Measurements from ENCODE around the gene TDRD10. TPM values are rescaled to one million over a fixed set of nuclear protein-coding genes. Genes with fewer than 3 reads are reported as not detected.

The TDRD10 gene
- total and polyA plus RNA-seq, 2 of the 4 experiments (the other 2 are of a cell fraction), result not detected

DNA sequence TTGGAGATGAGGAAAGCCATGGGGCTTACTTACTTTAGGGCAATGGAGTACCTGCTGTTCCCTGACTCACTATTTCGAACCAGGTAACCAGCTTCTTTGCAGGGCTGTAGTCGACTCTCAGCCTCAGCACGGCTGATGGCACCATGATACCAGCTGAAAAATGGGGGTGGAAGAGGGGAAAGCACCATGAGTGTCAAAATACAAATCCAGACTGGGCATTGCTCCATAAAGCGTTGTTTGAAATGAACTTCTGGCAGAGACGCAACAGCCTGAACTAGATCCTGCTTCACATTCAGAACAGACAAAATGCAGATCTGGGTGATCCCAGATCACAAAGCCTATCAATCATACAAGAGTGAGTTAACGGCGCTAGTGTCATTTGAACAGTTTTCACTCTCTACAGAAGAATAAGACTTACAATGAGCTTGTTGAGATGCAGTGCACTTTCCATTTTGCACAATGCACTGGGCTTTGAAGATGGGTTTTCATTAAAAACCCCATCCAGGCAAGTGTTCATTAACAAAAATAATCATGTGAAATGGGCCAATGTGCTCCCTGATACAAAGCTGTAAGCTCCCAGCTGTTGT is 16.0 kb upstream of the TDRD10 start:
- no peak overlapping the region for H3K18ac ChIP-seq (ENCODE audit: low read depth, low read length)
- peaks cover 5% of the 10 kb centered on the region for H3K9me1 ChIP-seq (ENCODE audit: insufficient read depth, low read length)
- peaks cover 4% of the 10 kb centered on the region; the same call in 1 of the 2 replicates for H4K20me1 ChIP-seq (ENCODE audit: insufficient read depth, low read length)
- no peak overlapping the region for H2BK5ac ChIP-seq (ENCODE audit: low read depth, low read length, poor library complexity, severe bottlenecking)
- H3K9me3 ChIP-seq (ENCODE audit: control insufficient read depth, insufficient read depth, low read length), result no peaks in the 10 kb centered on the region
- H3K4me2 ChIP-seq (ENCODE audit: low read depth, low read length), result no peak overlapping the region
- no peak overlapping the region for H4K8ac ChIP-seq (ENCODE audit: low read depth in 2 of 2, low read length in 2 of 2)
- no peak overlapping the region; the same call in 1 of the 2 replicates for H2BK20ac ChIP-seq (ENCODE audit: low read depth, low read length)
- dilution Hi-C loops (cut with HindIII; ENCODE audit: low sequenced_read_pairs, unreplicated experiment), result no loop called here
- intact Hi-C loops (cut with micrococcal nuclease), result no loop called here
- H3K27ac ChIP-seq (ENCODE audit: insufficient read depth, low read length), result no peak overlapping the region
- H4K5ac ChIP-seq (ENCODE audit: low read depth, low read length), result no peak overlapping the region
- H2AK9ac ChIP-seq (replicated peaks; ENCODE audit: low read depth, low read length, poor library complexity), result no peak overlapping the region
- ATAC-seq (ENCODE audit: low read depth) (no peak), DNase-seq (no peak)
- H2AK5ac ChIP-seq (ENCODE audit: low read depth, low read length), result no peak overlapping the region
- H2BK15ac ChIP-seq (ENCODE audit: low read depth, low read length), result no peak overlapping the region
- CTCF ChIA-PET, result interaction anchor here (1.0 kb wide), 1 partner anchor 61 kb away, joined by 6 read pairs; no protein-coding TSS in a partner anchor
- no peak for TF ChIP-seq POLR2A (IDR thresholded peaks at IDR 0.05; ENCODE audit: low read depth, low read length)
- no peak for TF ChIP-seq ELK1 (IDR thresholded peaks at IDR 0.05; ENCODE audit: borderline replicate concordance, low read depth, low read length)
- TF ChIP-seq MAZ (IDR thresholded peaks at IDR 0.05; ENCODE audit: borderline replicate concordance, low read depth, low read length), result no peak
- TF ChIP-seq, protein P1, sequence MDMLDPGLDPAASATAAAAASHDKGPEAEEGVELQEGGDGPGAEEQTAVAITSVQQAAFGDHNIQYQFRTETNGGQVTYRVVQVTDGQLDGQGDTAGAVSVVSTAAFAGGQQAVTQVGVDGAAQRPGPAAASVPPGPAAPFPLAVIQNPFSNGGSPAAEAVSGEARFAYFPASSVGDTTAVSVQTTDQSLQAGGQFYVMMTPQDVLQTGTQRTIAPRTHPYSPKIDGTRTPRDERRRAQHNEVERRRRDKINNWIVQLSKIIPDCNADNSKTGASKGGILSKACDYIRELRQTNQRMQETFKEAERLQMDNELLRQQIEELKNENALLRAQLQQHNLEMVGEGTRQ (IDR thresholded peaks at IDR 0.05; ENCODE audit: low read depth, low read length), result no peak
- TF ChIP-seq CTCF (conservative IDR thresholded peaks at IDR 0.05; ENCODE audit: low read depth, low read length), result no peak
- no peak for TF ChIP-seq CEBPB (IDR thresholded peaks at IDR 0.05; ENCODE audit: low read depth, low read length)
- no peak for TF ChIP-seq NFE2L2 (IDR thresholded peaks at IDR 0.05; ENCODE audit: low read depth, low read length)
- TF ChIP-seq RFX5 (IDR thresholded peaks at IDR 0.05; ENCODE audit: low read depth, low read length), result no peak
- no peak overlapping the region for H3K4ac ChIP-seq (ENCODE audit: low read depth, low read length)
- no peak overlapping the region for H3K23ac ChIP-seq (ENCODE audit: low read depth, low read length)
- H3K14ac ChIP-seq (replicated peaks; ENCODE audit: low read depth, low read length), result no peak overlapping the region
- no peak overlapping the region for H4K91ac ChIP-seq (ENCODE audit: insufficient read depth, low read depth, low read length)
- no peak overlapping the region for H3K56ac ChIP-seq (ENCODE audit: extremely low read depth, insufficient read depth, low read length)
- H3K79me1 ChIP-seq (ENCODE audit: low read depth in 1 of 2, low read length in 2 of 2), result no peaks in the 10 kb centered on the region
- no TSS peak for BruUV-seq (replicated peaks)
- no peak overlapping the region for H3K9ac ChIP-seq (ENCODE audit: low read depth, low read length)
- H2BK120ac ChIP-seq (ENCODE audit: low read depth, low read length), result no peak overlapping the region
- H3K27me3 ChIP-seq (ENCODE audit: control insufficient read depth, insufficient read depth, low read length), result peaks cover 46% of the 10 kb centered on the region
- H2AFZ ChIP-seq (replicated peaks; ENCODE audit: low read length, poor library complexity), result no peak overlapping the region
- no peak overlapping the region for H3K4me3 ChIP-seq (ENCODE audit: insufficient read depth, low read depth, low read length)
- POLR2A ChIA-PET (ENCODE audit: unreplicated experiment), result no interaction called here
- no peaks in the 10 kb centered on the region for H3K36me3 ChIP-seq (ENCODE audit: control insufficient read depth, insufficient read depth, low read length)
- in situ Hi-C loops (cut with MboI; ENCODE audit: low sequenced_read_pairs), result loop anchor here (5.0 kb wide), 1 partner anchor 61 kb away; no protein-coding TSS in a partner anchor
- 38% methylated on average over 2 of the region's 7 CpGs; no CpG with 5 or more reads in 1 of the 2 experiments for WGBS, 2 experiments (ENCODE audit: extremely low coverage in 2 of 2, insufficient read length in 1 of 2)
- H3K4me1 ChIP-seq (ENCODE audit: control insufficient read depth, insufficient read depth, low read length), result peaks cover 3% of the 10 kb centered on the region; the same call in 1 of the 2 replicates

Measured in IMR-90 (cell line).